Testis (tissue), 3 donors: ENCODE results near the gene EHD4. TPM values are rescaled to one million over a fixed set of nuclear protein-coding genes. Genes with fewer than 3 reads are reported as not detected.

Experiments used
- DNase-seq: peaks from one replicate; pipeline ENCODE4 v3.0.0-alpha.2; 2019
- H3K27ac ChIP-seq, 2 donors: fragments of 200-600 bp; sonication (generic); one replicate each; pipeline ENCODE4 v1.5.1; 2019
- H3K27me3 ChIP-seq: fragments of 200-600 bp; sonication (generic); one replicate; pipeline ENCODE4 v1.5.1; 2019
- H3K36me3 ChIP-seq: fragments of 200-600 bp; sonication (generic); one replicate; pipeline ENCODE4 v1.5.1; 2017; ENCODE audit warnings: low read depth; ENCODE audit errors: missing control alignments
- H3K4me1 ChIP-seq: fragments of 200-600 bp; sonication (generic); one replicate; pipeline ENCODE4 v1.5.1; 2019
- H3K4me3 ChIP-seq, 2 donors: fragments of 200-600 bp; sonication (generic); one replicate each; pipeline ENCODE4 v1.5.1; 2017 to 2019
- H3K9me3 ChIP-seq: fragments of 200-600 bp; sonication (generic); one replicate; pipeline ENCODE4 v1.5.1; 2017
- CTCF ChIP-seq, 3 experiments: fragments of 450-650 bp in 2 of 3; fragments of 200-600 bp in 1 of 3; sonication (generic) in 1 of 3; IDR thresholded peaks; one replicate each; pipeline ENCODE4 v1.5.1; 2016 to 2019; ENCODE audit warnings: antibody characterized with exemption in 3 of 3, mild to moderate bottlenecking in 2 of 3, moderate library complexity in 1 of 3
- POLR2A ChIP-seq: fragments of 450-650 bp; IDR thresholded peaks from one replicate; pipeline ENCODE4 v1.6.1; 2017; ENCODE audit warnings: antibody characterized with exemption, mild to moderate bottlenecking, moderate library complexity
- WGBS, 2 donors: methylation state at CpG; one replicate each; pipeline ENCODE4 v1.1.5; 2018; 5-methylcytosine and 5-hydroxymethylcytosine counted together
- intact Hi-C: fragments of 100-400 bp; cut with DNase I; formaldehyde crosslinking; loops from one replicate; pipeline ENCODE4 v1.15.1; 2023; ENCODE audit warnings: low total_unique reads
- polyA plus RNA-seq: library from polyadenylated mRNA; stranded (reverse); fragments of 350-450 nt; fragmentation: Illumina TruSeq; extraction: RNeasy Lipid Tissue Mini Kit (QIAGEN cat#74804); gene quantifications from one replicate; pipeline ENCODE4 v1.2.3, GENCODE V29; 2014; ENCODE audit warnings: low read depth, low replicate concordance; ENCODE audit not compliant: insufficient read depth
- total RNA-seq, 2 donors: library from RNA; depleted of rRNA; stranded (reverse); fragments of >200 nt; gene quantifications; one replicate each; pipeline ENCODE4 v1.2.3, GENCODE V29; 2016

The EHD4 gene
- total and polyA plus RNA-seq, 3 donors from 2014 or later, result 8.0 to 10.2 (median 9.4) TPM

DNA sequence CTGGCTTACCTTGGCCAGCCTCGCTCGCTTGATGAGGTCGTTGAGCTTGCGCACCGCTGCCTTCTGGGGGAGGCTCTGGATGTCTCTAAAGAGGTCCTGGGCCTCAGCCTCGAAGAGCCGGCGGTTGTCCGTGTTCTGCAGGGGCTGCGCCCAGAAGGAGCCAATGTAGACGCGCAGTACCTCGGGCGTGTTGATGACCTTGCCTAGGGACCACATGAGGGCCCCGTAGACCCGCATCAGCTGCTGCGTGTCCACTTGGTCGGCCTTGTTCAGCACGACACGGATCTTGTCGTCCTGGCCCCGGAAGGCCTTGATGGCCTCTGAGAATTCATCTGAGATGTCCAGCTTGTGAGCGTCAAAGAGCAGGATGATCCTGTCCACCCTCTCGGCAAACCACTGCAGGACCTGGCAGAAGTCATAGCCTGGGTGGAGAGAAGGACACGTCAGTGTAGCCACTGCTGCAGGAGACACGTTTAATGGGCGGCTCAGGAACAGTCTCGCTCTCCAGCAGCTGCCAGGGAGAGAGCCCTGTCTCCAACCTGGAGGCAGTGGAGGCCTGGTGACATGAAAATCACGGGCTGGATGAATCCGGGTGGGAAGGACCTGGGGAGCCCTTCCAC, 53.0 kb downstream of the EHD4 start:
- peaks cover 44% of the 10 kb centered on the region for H3K4me1 ChIP-seq
- H3K27ac ChIP-seq, result peak overlapping the region in 1 of 2 donors; percentile 22
- intact Hi-C loops, result no loop called here
- H3K9me3 ChIP-seq, result no peaks in the 10 kb centered on the region
- no peak for DNase-seq
- H3K27me3 ChIP-seq, result no peaks in the 10 kb centered on the region
- H3K4me3 ChIP-seq, result no peak overlapping the region
- whole genome bisulfite sequencing, 2 donors, result 61 to 64% methylated on average over 19 to 29 of the region's 30 CpGs
- TF ChIP-seq POLR2A, result no peak
- no peak for TF ChIP-seq CTCF (IDR thresholded peaks at IDR 0.05)
- no peaks in the 10 kb centered on the region for H3K36me3 ChIP-seq

GRCh38 chr15:41918506-41919126, 53.7 kb downstream of the EHD4 start:
- Histone ChIP-seq H3K36me3 (no peaks in the 10 kb centered on the region), H3K27ac (no peak overlapping the region), H3K4me3 (no peak overlapping the region), H3K4me1 (peaks cover 44% of the 10 kb centered on the region), H3K9me3 (no peaks in the 10 kb centered on the region), H3K27me3 (no peaks in the 10 kb centered on the region)
- DNase-seq, result no peak
- WGBS, 2 donors, result 74 to 88% methylated on average over 8 of the region's 8 CpGs
- intact Hi-C loops, result no loop called here
- TF ChIP-seq CTCF (IDR thresholded peaks at IDR 0.05) (no peak), POLR2A (no peak)

GRCh38 chr15:41917767-41918430, 54.5 kb downstream of the EHD4 start:
- H3K4me3 ChIP-seq, result no peak overlapping the region
- H3K4me1 ChIP-seq, result peaks cover 44% of the 10 kb centered on the region

DNA sequence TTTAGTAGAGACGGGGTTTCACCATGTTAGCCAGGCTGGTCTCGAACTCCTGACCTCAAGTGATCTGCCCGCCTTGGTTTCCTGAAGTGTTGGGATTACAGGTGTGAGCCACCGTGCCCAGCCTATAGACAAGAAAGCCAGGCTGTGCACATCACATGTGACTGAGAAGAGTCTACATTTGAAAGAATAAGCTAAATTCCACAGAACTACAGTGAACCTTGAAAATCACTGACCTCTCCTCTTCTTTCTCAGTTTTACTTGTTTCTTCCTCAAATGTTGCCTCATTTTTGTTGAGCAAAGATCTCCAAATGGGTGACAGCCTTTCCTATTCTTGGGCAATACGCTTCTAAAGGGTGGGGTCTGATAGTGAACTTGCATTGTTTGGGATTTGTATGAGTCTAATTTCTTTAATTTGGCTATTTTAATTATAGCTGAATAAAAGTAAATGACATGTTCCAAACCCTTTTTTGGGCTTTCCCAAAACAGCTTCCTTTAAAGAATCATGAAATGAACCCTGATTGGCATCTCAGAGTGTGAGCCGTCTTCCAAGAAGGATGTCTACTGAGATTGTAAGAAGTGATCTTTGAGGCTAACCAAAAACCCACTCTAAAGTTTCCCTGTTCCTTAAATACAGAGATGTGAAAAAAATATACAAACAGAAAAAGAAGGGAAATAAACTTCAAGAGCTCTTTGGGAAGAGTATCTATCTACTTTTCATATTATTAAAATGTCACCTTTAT, 56.9 kb downstream of the EHD4 start:
- DNase-seq, result no peak
- Histone ChIP-seq H3K4me1 (peaks cover 32% of the 10 kb centered on the region), H3K27me3 (no peaks in the 10 kb centered on the region), H3K36me3 (no peaks in the 10 kb centered on the region), H3K4me3 (no peak overlapping the region), H3K9me3 (no peaks in the 10 kb centered on the region), H3K27ac (peak overlapping the region in 1 of 2 donors; percentile 37)
- intact Hi-C loops, result no loop called here
- WGBS, 2 donors, result 91% methylated on average over 6 of the region's 6 CpGs
- TF ChIP-seq POLR2A (no peak), CTCF (IDR thresholded peaks at IDR 0.05) (no peak)

More at GRCh38 chr15:41917767-41918430, 54.5 kb downstream of the EHD4 start:
- Histone ChIP-seq H3K9me3 (no peaks in the 10 kb centered on the region), H3K27me3 (no peaks in the 10 kb centered on the region), H3K36me3 (no peaks in the 10 kb centered on the region), H3K27ac (no peak overlapping the region)
- WGBS, 2 donors, result 52 to 66% methylated on average over 10 of the region's 10 CpGs
- intact Hi-C loops, result no loop called here
- TF ChIP-seq CTCF (IDR thresholded peaks at IDR 0.05) (no peak), POLR2A (no peak)
- DNase-seq, result no peak
